ENCODE data around the gene DNAJB1. TPM values are rescaled to one million over a fixed set of nuclear protein-coding genes. Genes with fewer than 3 reads are reported as not detected.

The DNAJB1 gene
- total RNA-seq: 100 to 1,000 TPM in 1 of 4 donors, 10 to 100 TPM in 3; 45.9 to 104 (median 66.3) TPM

DNA sequence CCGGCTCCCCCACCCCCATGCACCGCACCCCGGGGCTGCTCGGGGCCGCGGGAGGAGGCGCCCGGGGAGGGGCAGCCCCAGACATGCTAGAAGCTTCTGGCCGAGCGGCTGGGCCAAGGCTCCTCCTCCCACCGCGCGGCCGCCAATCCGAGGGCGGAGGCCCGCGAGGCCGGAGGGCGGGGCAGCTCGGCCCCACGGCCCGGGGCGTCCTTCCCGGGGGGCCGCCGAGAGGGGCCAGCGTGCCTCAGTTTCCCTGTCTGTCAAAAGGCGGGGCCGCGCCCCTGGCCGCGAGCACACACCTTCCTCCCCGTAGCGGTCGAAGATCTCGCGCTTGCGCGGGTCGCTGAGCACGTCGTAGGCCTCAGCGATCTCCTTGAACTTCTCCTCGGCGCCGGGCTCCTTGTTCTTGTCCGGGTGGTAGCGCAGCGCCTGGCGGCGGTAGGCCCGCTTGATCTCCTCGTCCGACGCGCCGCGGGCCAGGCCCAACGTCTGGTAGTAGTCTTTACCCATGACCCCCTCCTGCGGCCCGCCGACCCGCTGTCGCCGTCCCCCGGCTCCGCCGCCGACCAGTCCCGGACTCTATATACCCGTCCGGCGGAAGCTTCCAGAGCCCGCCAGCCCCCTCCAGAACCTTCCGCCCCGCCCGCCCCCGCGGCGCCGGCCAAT, at the start of gene DNAJB1:
Gene DNAJB1, minus strand, starts transcription at position 558 of the 666 bp plus-strand sequence. Its CDS starts 48 bp downstream, at position 510.
- TF ChIP-seq, protein P1, sequence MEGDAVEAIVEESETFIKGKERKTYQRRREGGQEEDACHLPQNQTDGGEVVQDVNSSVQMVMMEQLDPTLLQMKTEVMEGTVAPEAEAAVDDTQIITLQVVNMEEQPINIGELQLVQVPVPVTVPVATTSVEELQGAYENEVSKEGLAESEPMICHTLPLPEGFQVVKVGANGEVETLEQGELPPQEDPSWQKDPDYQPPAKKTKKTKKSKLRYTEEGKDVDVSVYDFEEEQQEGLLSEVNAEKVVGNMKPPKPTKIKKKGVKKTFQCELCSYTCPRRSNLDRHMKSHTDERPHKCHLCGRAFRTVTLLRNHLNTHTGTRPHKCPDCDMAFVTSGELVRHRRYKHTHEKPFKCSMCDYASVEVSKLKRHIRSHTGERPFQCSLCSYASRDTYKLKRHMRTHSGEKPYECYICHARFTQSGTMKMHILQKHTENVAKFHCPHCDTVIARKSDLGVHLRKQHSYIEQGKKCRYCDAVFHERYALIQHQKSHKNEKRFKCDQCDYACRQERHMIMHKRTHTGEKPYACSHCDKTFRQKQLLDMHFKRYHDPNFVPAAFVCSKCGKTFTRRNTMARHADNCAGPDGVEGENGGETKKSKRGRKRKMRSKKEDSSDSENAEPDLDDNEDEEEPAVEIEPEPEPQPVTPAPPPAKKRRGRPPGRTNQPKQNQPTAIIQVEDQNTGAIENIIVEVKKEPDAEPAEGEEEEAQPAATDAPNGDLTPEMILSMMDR (IDR thresholded peaks at IDR 0.05; ENCODE audit: low read depth): no peak

DNA sequence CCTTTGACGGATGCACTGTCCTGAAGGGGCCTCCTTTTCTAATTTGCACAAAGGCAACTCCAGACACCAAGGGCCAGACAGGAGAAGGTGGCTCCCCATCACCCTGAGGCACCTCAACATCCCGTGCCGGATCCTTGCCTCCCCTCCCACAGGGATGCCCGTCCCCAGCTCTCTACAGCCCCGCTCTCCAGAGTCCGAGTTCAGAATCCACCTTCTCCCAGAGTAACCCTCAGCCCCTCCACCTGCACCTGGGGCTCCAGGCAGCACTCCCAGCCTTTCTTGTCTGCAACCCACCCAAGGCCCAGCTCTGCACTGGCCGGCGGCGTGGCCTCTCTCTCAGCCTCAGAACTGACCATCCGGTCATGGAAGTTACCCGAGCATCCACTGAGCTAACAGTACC, 48.9 kb upstream of the DNAJB1 start:
- TF ChIP-seq, protein P1 (IDR thresholded peaks at IDR 0.05; ENCODE audit: low read depth): no peak

DNA sequence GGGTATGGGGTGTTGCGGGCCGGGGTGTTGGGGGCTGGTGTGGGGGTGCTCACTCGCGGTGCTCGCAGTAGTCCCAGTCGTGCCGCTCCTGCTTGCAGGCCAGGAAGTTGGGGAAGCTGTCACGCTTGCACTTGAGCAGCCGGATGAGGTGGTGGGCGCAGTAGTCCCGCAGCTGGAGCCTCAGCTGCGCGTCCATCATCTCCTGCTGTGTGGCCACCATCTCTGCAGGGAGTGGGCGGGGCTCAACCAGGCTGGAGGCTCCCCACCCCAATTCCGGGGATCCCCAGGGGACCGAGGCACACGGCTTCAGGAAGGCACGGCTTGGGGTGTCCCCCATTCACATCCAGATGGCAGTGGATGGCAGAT, 48.5 kb upstream of the DNAJB1 start:
- TF ChIP-seq, protein P1 (IDR thresholded peaks at IDR 0.05; ENCODE audit: low read depth): no peak

DNA sequence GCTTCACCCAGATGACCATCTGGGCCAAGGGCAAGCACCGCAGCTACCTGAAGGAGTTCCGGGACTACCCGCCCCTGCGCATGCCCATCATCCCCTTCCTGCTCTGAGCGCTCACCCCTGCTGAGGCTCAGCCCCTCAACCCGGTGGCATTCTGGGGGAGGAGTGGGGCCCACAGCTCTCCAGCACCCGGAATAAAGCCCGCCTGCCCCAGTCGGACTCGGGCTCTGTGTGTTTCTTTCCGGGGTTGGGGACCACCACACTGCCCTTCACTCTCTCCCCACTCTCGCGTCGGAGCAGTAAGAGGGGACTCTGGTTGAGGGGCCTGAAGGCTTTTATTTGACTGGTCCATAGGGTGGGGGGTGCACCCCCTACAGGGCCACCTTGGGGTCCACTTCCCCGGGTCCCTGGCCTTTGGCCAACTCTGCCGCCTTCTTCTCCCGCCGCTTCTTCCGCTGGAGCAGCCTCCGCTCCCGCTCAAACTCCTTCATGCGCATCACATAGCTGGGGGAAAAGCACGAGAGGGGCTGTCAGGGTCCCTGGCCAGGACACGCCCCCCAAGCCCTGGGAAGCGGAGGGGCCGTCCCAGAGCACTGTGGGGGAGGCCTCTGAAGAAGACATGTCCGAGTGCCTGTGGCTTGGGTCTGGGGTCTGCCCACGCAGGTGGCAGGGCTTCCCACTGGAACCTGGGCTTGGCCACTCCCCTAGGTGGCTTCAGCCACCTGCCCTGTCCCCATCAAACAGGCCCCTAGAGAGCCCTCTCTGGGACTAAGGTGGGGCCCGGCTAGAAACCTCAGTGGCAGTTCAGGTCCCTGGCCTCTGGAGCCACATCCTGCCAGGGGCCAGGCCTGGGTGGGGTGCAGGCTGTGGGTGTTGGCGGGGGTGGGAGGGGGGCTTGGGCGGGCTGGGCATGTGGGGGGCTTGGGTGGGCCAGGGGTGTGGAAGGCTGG, 47.8 kb upstream of the DNAJB1 start:
- TF ChIP-seq, protein P1 (IDR thresholded peaks at IDR 0.05; ENCODE audit: low read depth): no peak

DNA sequence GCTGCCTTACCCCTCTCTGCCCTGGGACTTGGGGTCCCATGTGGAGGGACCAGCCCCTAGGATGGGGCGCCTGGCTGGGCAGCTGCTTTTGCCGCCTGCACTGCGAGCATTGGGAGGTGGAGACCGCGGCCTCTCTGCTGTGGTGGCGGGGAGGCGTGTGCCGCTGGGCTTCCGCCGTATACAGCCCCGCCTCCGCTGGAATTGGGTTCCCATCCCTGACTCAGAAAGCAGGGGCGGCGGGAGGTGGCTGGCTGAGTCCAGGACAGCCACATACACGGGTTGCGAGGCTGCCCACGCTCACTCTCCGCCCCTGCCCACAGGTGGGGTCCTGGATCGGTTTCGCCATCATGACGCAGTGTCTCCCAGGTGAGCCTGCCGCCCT, 47.1 kb upstream of the DNAJB1 start:
- TF ChIP-seq, protein P1 (IDR thresholded peaks at IDR 0.05; ENCODE audit: low read depth): no peak

DNA sequence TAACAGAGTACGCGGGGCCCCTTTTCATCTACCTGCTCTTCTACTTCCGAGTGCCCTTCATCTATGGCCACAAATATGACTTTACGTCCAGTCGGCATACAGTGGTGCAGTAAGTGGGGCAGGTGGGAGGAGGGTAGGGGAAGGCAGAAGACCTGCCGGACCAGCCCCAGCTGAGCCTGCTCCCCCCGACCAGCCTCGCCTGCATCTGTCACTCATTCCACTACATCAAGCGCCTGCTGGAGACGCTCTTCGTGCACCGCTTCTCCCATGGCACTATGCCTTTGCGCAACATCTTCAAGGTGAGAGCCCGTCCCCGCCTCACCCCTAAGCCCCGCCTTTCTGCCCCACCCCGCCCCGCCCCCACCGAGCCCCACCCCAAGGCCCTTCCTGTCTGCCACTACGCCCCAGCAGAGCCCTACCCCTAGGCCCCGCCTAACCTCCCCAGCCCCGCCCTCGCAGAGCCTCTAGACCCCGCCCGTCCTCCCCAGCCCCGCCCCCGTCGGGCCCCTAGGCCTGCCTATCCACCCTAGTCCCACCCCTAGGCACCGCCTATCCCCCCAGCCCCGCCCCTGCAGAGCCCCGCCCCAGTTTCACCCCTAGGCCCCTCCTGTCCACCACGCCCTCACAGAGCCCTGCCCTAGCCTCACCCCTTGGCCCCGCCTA, 45.9 kb upstream of the DNAJB1 start:
- TF ChIP-seq, protein P1 (IDR thresholded peaks at IDR 0.05; ENCODE audit: low read depth): no peak

DNA sequence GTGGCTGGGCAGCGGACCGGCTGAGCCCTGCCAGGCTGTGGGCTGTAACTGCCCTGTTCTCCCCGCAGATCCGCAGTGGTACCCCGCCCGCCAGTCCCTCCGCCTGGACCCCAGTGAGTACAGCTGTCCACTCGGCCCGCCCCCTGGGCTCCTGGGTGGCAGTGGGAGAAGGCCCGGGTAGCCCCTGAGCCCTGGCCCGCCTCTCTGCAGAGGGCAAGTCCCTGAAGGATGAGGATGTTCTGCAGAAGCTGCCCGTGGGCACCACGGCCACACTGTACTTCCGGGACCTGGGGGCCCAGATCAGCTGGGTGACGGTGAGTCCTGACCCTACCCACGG, 45.4 kb upstream of the DNAJB1 start:
- TF ChIP-seq, protein P1 (IDR thresholded peaks at IDR 0.05; ENCODE audit: low read depth): no peak
